Measurements from ENCODE around the gene FBLN7.

GRCh38 chr2:112187805-112188596 lies 49.8 kb downstream of the FBLN7 start:
- no peak for TF ChIP-seq EZH2phosphoT487 (IDR thresholded peaks at IDR 0.05; ENCODE audit: insufficient read depth, low read depth)
- no peak for TF ChIP-seq EZH2 (IDR thresholded peaks at IDR 0.05; ENCODE audit: insufficient read depth, poor library complexity, severe bottlenecking)
